Prostate gland (tissue), 2 donors: ENCODE results near the gene STAT3.

Experiments used
- POLR2A ChIP-seq: fragments of 450-650 bp; IDR thresholded peaks from one replicate; pipeline ENCODE4 v1.6.1; 2016; ENCODE audit warnings: antibody characterized with exemption, mild to moderate bottlenecking
- POLR2AphosphoS5 ChIP-seq: sonication (generic); formaldehyde crosslinking; IDR thresholded peaks from one replicate; pipeline ENCODE4 v1.6.1; 2017; ENCODE audit warnings: antibody characterized with exemption
- TF ChIP-seq, protein P1 (sequence below), 4 experiments: fragments of 200-600 bp in 2 of 4; fragments of 450-650 bp in 2 of 4; sonication (generic) in 2 of 4; IDR thresholded peaks; 1 replicate in 3 of 4; 2 replicates in 1 of 4; pipeline ENCODE4 v1.5.1; 2016 to 2019; ENCODE audit warnings: antibody characterized with exemption in 4 of 4, mild to moderate bottlenecking in 2 of 4, moderate library complexity in 2 of 4

DNA sequence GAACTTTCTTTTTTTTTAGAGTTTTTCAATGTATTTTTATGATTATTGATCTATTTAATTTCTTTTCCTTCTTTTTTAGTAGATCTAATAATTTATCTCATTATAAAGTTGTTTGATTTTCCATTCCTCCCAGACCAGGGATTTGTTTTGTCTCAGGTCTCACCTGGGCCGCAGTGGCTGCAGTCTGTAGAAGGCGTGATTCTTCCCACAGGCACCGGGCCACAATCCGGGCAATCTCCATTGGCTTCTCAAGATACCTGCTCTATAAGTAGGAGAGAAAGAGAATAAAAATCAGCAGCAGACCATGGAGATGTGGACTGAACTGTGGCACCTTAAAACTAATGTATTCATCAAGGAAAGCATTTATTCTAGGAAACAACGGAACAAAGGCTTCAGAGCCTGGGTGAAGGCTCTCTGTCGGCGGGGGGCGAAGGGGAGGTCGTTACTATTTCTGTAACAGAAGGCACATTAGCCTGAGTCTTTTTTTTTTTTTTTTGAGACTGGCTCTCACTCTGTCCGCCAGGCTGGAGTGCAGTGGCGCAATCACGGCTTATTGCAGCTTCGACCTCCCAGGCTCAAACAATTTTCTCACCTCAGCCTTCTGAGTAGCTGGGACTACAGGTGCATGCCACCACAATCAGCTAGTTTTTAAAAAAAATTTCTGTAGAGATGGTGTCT is 42.7 kb downstream of the STAT3 start:
- TF ChIP-seq POLR2A, result no peak
- TF ChIP-seq, protein P1, sequence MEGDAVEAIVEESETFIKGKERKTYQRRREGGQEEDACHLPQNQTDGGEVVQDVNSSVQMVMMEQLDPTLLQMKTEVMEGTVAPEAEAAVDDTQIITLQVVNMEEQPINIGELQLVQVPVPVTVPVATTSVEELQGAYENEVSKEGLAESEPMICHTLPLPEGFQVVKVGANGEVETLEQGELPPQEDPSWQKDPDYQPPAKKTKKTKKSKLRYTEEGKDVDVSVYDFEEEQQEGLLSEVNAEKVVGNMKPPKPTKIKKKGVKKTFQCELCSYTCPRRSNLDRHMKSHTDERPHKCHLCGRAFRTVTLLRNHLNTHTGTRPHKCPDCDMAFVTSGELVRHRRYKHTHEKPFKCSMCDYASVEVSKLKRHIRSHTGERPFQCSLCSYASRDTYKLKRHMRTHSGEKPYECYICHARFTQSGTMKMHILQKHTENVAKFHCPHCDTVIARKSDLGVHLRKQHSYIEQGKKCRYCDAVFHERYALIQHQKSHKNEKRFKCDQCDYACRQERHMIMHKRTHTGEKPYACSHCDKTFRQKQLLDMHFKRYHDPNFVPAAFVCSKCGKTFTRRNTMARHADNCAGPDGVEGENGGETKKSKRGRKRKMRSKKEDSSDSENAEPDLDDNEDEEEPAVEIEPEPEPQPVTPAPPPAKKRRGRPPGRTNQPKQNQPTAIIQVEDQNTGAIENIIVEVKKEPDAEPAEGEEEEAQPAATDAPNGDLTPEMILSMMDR (IDR thresholded peaks at IDR 0.05), result no peak
- TF ChIP-seq POLR2AphosphoS5, result no peak
